Endometrium (tissue), 2 donors: Measurements from ENCODE around the gene CRYBA4.
A peak's percentile ranks its signal among the peaks of the same experiment; 100 is the strongest.

Experiments
- FAIRE-seq: peaks from 2 replicates; lab custom pipeline; 2012; peaks lifted over from hg19 to GRCh38; lab: Jason Lieb, UNC
- donor health status: control.
- donor health status: control.

The CRYBA4 gene

DNA sequence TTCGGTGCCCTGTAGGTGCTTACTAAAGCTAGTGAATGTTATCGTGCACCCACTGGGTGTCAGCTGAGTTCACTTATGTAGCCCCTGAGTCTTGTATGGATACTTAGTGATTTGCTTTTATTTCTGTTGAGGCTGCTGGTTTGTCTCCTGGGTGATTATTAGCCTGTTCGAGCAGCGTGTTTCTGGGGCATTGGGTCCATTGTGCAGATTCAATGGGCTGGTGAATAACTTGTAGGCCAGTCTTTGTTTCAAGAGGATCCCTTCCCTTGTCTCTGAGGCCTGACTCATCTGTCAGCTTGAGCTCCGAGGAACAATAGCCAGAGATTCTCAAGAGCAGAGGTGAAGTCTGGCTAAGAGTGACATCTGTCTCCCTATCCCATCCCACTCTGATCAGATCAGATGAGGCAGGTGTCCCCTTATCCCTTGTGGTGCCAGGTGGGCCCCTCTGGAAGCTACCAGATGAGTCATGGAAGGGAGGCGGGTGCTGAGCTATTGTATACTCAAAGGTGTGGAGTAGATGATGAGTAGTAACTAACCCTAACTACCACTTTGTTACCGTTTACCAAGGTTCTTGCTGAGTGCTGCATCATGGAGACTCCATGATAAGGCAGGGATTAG is 39.3 kb downstream of the CRYBA4 start:
- FAIRE-seq, result no peak

DNA sequence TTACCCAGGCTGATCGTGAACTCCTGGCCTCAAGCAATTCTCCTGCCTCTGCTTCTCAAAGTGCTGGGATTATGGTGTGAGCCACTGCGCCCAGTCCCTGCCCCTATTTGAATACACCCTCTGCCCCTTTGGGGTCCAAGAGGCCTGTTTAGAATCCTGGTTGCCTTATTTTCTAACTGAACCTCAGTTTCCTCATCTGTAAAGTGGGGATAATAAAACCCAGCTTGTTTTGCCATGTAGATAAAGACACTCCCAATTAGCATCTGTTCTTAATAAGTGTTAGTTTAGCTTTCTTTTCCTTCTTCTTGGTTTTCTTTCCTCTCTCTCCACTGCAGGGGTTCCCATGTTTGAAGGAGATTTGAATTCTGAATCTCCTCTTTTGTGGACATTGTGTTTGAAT is 40.4 kb downstream of the CRYBA4 start:
- FAIRE-seq, result no peak

DNA sequence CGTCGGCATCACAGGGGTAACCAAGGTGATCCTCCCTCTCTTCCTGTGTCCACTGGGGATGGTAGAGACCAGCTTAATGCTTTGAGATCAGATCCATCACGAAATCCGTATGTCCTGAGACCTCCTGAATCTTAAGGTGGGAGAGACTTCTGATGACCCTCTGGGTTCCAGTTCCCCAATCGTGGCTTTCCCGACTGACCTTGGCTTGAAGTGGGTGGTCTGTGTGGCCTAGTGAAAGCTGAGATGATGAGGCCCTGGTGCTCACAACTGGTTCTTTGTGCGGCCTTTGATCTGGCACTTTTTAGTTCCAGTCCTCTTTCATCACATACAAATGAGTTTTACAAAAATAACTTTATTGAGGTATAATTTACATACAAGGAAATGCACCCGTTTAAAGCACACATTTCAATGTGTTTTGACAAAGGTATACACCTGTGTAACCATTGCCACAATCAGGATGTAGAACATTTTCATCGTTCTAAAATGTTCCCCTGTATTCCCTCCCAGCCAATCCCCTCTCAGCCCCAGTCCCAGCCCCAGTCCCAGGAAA is 41.7 kb downstream of the CRYBA4 start:
- no peak for FAIRE-seq

DNA sequence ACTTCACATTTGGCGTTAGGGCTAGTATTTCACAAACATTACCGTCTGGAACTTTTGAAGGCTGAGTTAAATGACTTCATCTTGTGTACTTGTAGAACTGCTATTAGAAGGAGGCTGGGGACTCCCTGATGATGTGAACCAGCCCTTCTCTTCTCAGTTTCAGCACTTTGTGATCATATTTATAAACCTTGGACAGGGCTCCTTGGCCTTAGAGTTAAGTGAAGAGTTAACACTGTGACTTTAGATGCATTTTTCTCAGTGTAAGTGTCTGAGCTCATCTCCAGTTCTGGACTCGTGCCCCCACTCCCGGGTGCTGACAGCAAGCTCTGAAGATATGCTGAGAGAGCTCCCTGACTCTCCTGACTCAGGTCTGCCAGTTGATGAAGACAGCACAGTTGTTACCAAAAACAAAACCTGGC is 44.1 kb downstream of the CRYBA4 start:
- no peak for FAIRE-seq

DNA sequence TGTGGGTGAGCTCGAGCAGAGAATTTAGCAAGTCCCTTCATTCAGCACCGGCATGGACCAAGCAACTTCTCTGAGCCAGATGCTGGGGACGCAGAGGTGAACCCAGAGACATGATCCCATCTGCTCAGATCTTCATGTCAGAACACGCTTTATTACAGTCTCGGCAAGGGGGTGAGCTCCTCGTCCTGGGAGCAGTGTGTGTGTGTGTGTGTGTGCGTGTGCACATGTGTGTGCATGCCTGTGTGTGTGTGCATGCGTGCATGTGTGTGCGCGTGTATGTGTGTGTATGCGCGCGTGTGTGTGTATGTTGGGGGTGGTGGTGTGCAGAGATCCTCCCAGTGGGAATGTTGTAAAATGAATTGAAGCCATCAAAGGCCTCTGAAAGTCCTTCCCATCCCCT is 45.4 kb downstream of the CRYBA4 start:
- FAIRE-seq, result no peak

DNA sequence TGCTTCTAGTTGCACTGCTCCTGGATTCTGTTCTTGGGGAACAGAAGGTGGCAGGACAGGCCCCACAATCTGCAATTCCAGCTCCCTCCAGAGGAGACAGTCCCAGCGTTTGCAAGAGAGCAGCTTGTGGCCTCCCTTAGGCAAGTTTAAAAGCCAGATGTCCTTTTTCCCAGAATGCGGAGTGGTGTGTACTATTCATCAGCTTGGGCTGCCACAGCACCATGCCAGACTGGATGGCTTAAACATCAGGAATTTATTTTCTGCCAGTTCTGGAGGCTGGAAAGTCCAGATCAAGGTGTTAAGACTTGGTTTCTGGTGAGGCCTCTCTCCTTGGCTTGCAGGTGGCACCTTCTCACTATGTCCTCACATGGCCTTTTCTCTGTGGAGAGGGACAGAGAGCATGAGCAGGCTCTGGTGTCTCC is 47.3 kb downstream of the CRYBA4 start:
- FAIRE-seq, result no peak

DNA sequence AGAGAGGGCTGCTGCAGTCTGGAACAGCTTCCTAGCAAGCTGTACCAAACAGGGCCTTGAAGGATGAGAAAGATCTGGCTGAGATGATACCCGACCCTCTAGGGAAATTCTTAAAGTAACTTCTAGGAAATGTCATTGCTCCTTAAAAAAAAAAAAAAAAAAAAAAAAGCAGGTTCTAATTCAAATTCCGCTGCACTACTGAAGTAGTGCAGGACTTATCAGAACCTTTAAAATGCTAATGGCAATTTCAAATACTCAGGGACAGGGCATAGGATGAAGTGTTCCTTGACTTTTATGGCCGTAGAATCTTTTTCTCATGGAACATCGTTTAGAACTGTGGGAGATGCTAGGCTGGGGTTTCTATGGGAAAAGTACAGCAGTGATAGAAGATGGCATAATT is 48.7 kb downstream of the CRYBA4 start:
- FAIRE-seq, result no peak

DNA sequence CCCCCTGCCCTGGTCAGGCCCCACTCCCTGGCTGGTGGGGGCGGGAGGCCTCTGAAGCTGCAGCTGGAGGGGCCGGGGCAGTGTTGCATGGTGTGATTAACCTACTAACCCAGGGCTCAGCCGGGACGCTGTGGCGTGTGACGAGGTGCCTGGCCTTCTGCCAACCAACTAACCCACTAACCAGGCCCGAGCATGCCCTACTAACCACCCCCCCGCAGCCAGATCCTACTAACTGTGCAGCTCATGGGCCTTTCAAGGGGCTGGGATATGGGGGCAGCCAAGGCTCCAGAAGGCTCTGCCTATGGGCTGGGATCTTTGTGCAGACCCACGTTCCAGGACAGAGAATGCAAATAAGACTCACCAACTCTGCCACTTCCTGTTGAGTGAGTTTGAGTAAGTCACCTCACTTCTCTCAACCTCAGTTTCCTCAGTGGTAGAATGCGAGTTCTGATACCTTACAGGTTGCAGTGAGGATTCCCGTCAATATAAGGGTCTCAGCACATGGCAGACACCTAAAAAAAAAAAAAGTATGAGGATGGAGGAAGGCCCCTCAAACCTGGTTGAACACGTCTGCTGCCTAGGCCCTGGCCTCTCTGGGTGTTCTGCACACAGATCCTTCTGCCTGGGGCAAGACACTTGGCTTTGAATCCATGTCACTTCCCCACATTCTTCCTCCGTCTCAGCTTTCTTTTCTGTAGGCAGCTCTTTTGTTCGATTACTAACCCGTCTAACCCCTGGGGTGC is 49.7 kb downstream of the CRYBA4 start:
- no peak for FAIRE-seq

DNA sequence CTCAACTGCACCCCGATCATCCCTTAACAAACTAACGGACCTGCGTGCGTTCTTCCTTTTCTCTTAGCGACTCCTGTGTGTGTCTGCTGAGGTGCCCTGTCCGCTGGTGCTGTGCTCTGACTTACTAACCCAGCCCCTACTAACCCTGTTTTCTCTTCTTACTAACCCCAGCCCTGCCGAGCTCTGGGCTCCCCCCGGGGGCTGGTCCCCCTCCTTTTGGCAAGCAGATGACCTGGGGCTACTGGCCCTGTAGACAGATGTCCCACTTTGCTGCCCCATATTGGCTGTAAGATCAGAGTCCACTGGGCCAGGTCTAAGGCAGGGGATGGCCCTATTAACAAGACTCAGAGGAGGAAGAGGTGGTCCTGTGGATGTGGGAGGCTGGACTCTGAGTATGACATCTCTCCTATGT is 50.3 kb downstream of the CRYBA4 start:
- no peak for FAIRE-seq

DNA sequence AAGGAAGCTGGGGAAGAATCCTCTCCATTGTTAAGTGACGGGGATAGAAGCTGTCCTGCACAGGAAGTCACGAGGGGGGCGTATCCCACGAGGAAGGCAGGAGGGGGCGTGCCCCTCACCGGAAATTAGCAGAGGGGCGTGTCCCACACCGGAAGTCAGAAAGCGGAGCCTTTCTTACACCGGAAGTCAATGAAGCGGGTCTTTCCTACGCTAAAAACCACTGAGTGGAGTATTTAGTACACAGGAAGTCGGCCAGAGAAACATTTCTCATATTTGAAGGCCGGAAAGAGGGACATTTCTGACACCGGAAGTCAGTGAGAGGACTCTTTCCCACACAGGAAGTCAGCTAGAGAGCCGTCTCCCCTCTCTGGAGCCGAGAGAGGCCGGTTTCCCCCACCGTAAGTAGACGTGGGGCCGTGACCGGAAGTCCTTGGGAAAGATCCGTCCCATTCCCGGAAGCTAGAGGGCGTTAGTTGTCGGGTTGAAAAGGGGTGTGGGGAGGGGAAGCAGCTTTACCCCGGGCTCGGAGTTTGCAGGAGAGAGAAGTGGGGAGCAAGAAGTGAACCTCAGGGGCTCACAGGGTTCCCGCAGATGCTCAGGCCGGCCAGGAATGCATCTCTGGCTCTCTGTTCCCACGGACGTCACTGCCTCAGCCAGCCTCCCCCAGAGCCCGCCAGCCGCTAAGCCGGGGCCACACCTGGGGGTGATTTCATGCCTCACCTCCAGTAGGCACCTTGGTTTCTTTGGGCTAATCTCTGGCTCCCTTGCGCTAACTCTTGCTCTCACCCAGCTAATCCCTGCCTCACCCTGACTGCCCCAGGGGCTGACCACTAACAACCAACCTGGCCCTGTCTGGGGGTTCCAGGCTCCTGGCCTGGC is 51.1 kb downstream of the CRYBA4 start:
- FAIRE-seq, result peak; percentile 98

DNA sequence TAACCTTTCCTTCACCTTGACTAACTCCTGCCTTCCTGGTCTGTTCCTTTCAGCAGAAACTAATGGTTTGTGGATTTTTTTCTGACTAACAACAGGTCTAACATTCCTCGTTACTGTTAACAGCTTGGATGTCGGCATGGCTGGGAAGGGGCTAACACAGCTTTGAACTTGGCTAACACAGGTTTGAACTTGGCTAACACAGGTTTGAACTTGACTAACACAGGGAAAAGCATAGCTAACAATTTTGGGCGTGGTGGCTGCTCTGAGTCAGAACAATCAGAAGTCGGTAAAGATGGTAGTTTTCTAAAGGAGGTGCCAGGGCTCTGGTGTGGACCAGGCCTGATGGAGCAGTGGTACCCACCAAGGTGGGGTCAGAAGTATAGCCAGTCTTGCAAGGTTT is 51.7 kb downstream of the CRYBA4 start:
- no peak for FAIRE-seq

DNA sequence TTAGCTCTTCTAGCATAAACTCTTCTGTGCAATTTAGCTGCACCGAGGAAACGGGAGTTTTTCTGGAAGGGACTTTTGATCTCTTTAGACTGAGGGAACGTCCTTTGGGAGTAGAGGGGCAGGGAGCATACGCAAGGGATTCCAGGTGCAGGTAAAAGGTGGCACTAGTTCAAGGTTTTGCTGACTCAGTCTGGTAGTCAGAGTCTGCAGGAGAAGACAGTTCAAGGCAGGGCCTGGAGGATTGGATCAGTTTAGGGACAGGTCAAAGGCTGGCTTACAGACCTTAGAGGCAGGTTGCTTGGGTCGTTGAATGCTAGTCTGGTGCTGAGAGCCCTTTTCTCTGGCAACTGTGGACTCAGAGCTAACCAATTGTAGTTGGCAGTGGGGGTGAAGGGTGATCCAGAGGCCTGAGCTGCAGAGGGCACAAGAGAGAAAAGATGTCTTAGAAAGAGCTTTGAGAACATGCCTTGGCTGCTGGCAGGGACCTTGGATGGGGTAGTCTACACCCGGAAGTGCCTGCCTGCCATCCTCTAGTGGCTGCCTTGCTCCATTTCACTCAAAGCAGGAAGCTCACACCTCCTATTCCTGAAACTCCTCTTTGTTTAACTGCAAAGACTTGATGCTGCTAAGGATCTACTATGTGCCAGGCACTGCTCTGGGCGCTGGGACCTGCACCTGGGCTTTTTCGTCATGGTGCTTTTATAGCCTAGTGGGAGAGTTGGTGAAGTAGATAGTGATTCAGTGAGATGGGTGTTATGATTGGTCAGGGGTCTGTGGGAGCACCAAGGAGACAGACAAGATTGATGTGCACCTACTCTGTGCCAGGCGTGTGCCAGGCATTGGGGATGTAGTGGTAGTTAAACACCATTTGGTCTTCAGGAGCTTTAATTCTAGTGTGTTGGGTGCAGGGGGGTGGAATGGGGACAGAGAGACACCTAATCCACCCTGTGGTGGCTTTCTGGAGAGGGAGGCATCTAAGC is 52.7 kb downstream of the CRYBA4 start:
- FAIRE-seq, result no peak

DNA sequence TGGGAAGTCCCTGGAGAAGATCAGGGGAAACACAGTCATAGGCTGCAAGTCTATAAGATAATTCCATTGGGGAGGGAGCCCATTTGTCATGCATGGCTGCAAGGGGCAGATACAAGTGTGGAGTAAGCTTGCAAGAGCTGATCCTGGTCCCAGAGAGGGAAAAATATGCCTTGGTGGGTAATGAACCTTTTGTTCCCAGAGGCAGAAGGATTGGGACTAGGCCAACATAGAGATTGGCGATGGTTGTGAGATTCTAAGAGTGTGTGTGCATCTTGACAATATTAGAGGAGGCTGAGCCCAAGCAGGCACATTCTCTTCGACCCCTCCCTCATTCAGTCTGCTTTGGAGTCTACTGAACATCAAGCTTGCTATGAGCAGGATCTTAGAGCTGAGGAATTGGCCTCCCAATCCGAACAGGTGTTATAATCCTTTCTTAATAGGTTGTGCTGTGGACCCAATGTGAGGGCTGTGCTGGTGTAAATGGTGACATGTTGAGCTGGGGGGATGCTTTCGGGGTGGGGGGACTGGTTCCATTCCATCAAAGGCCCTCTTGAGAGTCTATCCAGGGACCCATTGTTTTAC is 54.0 kb downstream of the CRYBA4 start:
- FAIRE-seq, result no peak

DNA sequence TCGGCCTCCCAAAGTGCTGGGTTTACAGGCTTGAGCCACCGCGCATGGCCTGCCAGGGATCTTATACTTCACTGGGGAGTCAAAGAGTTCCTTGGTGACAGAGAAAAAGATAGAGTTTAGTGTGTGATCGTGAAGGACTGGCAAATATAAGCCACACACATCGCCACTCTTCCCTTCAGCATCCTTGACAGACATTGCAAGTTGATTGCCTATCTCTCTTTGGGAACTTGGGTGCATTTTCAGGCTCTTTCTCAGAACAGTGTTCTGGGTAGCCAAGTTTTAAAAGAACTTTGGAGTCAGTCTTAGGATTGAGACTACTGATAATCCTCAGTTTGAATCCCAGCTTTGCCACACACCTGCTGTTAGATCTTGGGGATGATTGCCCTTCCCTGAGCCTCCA is 55.5 kb downstream of the CRYBA4 start:
- FAIRE-seq, result no peak

DNA sequence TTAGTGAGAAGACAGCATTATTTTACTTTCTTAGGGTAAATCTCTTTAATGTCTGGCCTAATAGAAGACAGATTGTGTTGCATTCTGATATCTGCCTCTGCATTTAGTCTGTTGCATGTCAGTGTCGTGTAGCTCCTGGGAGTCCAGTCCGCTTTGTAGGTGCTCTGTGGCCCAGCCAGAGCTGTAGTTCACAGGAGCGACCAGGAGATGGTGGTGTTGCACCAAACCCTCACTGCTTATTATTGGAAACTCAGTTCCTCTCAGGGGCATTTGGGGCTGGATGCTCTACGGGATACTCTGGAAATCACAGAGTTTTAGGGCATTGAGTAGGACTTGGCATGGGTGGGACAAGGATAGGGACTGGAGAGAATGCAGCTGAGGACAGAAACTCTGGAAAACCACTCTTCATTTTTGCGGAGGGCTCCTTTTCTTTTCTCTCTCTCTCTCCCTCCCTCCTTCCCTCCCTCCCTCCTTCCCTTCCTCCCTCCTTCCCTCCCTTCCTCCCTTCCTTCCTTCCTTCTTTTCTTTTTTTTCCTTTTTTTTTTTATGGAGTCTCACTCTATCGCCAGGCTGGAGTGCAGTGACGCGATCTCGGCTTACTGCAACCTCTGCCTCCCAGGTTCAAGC is 57.4 kb downstream of the CRYBA4 start:
- peak; percentile 76 for FAIRE-seq
